ENCODE results near the gene PCDHAC1. TPM values are rescaled to one million over a fixed set of nuclear protein-coding genes. Genes with fewer than 3 reads are reported as not detected.

The PCDHAC1 gene
- total RNA-seq, 1 experiment from 2014 or later: 0.58 TPM

GRCh38 chr5:140965905-140966292 lies 39.8 kb downstream of the PCDHAC1 start:
- in situ Hi-C loops (cut with HindIII; ENCODE audit: low pct_unique_long_range_greater_than_20kb, low sequenced_read_pairs): no loop called here
- DNase-seq (ENCODE audit: low read depth, low spot score): no peak

DNA sequence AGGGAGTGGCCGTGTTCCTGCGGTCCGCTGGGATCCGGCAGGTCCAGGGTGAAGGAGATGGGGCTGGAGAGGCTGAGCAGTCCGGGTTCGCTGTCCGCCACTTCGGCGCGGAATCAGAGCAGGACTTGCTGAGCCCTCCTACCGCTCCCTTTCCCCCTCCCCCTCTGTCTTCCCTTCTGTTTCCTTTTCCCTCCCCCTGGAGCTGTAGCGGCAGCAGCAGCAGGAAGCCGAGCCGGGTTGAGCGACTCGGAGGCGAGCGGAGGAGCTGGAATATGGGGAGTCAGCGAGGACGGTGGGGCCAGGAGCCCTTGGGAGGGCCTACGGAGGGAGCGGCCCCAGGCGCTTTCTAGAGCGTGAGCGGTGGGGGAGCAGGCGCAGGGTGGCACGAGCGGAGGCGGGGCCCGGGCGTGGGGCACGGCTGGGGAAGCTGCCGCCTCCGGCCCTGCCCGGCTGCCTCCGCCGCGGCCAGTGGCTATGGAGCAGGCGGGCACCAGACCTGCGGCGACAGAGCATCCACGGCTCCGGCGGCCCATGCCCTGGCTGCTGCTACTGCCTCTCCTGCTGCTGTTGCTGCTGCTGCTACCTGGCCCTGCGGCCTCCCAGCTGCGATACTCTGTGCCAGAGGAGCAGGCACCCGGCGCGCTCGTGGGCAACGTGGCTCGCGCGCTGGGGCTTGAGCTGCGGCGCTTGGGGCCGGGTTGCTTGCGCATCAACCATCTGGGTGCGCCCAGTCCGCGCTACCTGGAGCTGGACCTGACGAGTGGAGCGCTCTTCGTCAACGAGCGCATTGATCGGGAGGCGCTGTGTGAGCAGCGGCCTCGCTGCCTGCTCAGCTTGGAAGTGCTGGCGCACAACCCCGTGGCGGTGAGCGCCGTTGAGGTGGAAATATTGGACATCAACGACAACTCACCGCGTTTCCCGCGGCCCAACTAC lies 40.5 kb downstream of the PCDHAC1 start, which contains the start of gene PCDHAC2:
PCDHAC2 (plus strand) TSS at position 184 of the 933 bp plus-strand sequence; CDS start at position 475, 291 bp downstream.
- in situ Hi-C loops (cut with HindIII; ENCODE audit: low pct_unique_long_range_greater_than_20kb, low sequenced_read_pairs): no loop called here
- DNase-seq (ENCODE audit: low read depth, low spot score): peak; percentile 7

GRCh38 chr5:140967226-140967893 lies 41.3 kb downstream of the PCDHAC1 start:
- in situ Hi-C loops (cut with HindIII; ENCODE audit: low pct_unique_long_range_greater_than_20kb, low sequenced_read_pairs): no loop called here
- DNase-seq (ENCODE audit: low read depth, low spot score): no peak

DNA sequence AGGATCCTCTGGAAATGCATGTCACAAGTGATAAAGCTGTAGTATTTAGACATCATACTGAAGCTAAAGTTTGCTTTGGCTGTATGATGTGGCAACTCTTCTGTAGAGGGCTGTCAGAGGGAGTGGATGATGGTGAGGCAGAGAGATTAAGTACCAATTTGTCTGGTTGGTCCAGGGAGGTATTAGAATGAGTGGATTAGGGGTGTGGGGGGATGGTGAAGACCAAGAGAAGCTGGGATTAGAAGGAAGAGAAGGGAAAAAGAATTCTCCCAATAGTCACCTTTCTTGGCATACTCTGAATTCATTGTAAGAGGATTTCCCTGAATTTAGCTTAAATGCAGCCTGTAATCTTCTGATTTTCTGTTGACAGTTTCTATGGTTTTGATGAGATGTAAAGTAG lies 43.8 kb downstream of the PCDHAC1 start:
- no peak for DNase-seq (ENCODE audit: low read depth, low spot score)
- in situ Hi-C loops (cut with HindIII; ENCODE audit: low pct_unique_long_range_greater_than_20kb, low sequenced_read_pairs): no loop called here

DNA sequence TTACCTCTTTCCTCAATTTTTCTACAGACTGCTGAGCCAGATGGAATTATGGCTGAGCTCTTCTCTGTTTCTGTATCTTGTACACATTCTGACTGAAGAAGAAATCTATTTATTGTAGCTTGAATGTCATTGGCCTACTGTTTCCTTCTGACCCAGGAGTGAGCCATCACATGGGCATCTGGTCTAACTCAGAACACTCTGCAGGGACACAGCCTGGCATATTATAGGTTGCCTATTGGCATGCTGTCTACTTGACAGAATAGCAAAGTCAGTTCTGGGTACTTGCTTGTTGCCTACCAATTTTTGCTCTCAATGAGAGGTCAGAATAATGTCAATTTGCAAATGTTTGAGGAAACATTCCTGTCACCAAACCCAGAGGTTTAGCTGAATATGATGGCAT lies 47.5 kb downstream of the PCDHAC1 start:
- in situ Hi-C loops (cut with HindIII; ENCODE audit: low pct_unique_long_range_greater_than_20kb, low sequenced_read_pairs): no loop called here
- DNase-seq (ENCODE audit: low read depth, low spot score): no peak

- in situ Hi-C loops (cut with HindIII; ENCODE audit: low pct_unique_long_range_greater_than_20kb, low sequenced_read_pairs): no loop called here
- no peak for DNase-seq (ENCODE audit: low read depth, low spot score)
Measured at GRCh38 chr5:140977003-140977402, 50.9 kb downstream of the PCDHAC1 start.

- DNase-seq (ENCODE audit: low read depth, low spot score): no peak
- in situ Hi-C loops (cut with HindIII; ENCODE audit: low pct_unique_long_range_greater_than_20kb, low sequenced_read_pairs): no loop called here
Measured at GRCh38 chr5:140978260-140978659, 52.2 kb downstream of the PCDHAC1 start.

- in situ Hi-C loops (cut with HindIII; ENCODE audit: low pct_unique_long_range_greater_than_20kb, low sequenced_read_pairs): no loop called here
- DNase-seq (ENCODE audit: low read depth, low spot score): no peak
Measured at GRCh38 chr5:140978983-140979382, 52.9 kb downstream of the PCDHAC1 start.

Small RNA genes lying within 50 kb of the gene (small RNA-seq; reads per million reads assigned to genes)
- 0 reads per million in 2 experiments for gene AC010223.1

Other genes starting within 250 kb of the PCDHAC1 start
- gene HARS1, start 234.9 kb upstream of the PCDHAC1 start, total RNA-seq (2014; rRNA removed; shearing (Covaris generic)): 58.6 and 67.8 TPM in 2 replicates
- 38.9 and 39.8 TPM in 2 replicates for gene HARS2, start 234.8 kb upstream of the PCDHAC1 start, total RNA-seq (2014; rRNA removed; shearing (Covaris generic))
- 53.4 and 58.9 TPM in 2 replicates for gene ZMAT2, start 225.9 kb upstream of the PCDHAC1 start, total RNA-seq (2014; rRNA removed; shearing (Covaris generic))
- 0.48 and 0.55 TPM in 2 replicates for gene PCDHA1, start 140.2 kb upstream of the PCDHAC1 start, total RNA-seq (2014; rRNA removed; shearing (Covaris generic))
- gene PCDHA2, start 131.4 kb upstream of the PCDHAC1 start, total RNA-seq (2014; rRNA removed; shearing (Covaris generic)): 0.08 and 0.13 TPM in 2 replicates
- 0.27 and 0.48 TPM in 2 replicates for gene PCDHA3, start 125.2 kb upstream of the PCDHAC1 start, total RNA-seq (2014; rRNA removed; shearing (Covaris generic))
- gene PCDHA4, start 119.2 kb upstream of the PCDHAC1 start, total RNA-seq (2014; rRNA removed; shearing (Covaris generic)): 0.48 and 0.67 TPM in 2 replicates
- gene PCDHA5, start 104.7 kb upstream of the PCDHAC1 start, total RNA-seq (2014; rRNA removed; shearing (Covaris generic)): 0.40 and 0.77 TPM in 2 replicates
- not detected in 2 replicates for gene PCDHA6, start 98.3 kb upstream of the PCDHAC1 start, total RNA-seq (2014; rRNA removed; shearing (Covaris generic))
- gene PCDHA7, start 92.0 kb upstream of the PCDHAC1 start, total RNA-seq (2014; rRNA removed; shearing (Covaris generic)): 1.3 and 1.4 TPM in 2 replicates
- gene PCDHA8, start 85.1 kb upstream of the PCDHAC1 start, total RNA-seq (2014; rRNA removed; shearing (Covaris generic)): 0.03 TPM in 1 of 2 replicates, not detected in the other
- 0.05 TPM in 1 of 2 replicates, not detected in the other for gene PCDHA9, start 77.9 kb upstream of the PCDHAC1 start, total RNA-seq (2014; rRNA removed; shearing (Covaris generic))
- 0.16 TPM in 1 of 2 replicates, not detected in the other for gene PCDHA10, start 70.4 kb upstream of the PCDHAC1 start, total RNA-seq (2014; rRNA removed; shearing (Covaris generic))
- gene PCDHA11, start 57.3 kb upstream of the PCDHAC1 start, total RNA-seq (2014; rRNA removed; shearing (Covaris generic)): 1.0 and 1.9 TPM in 2 replicates
- gene PCDHA12, start 51.0 kb upstream of the PCDHAC1 start, total RNA-seq (2014; rRNA removed; shearing (Covaris generic)): 0.08 and 0.19 TPM in 2 replicates
- gene PCDHA13, start 44.2 kb upstream of the PCDHAC1 start, total RNA-seq (2014; rRNA removed; shearing (Covaris generic)): 0.29 and 0.53 TPM in 2 replicates
- 0.32 TPM in 2 replicates for gene PCDHAC2, start 40.2 kb downstream of the PCDHAC1 start, total RNA-seq (2014; rRNA removed; shearing (Covaris generic))
- gene PCDHB1, start 125.1 kb downstream of the PCDHAC1 start, total RNA-seq (2014; rRNA removed; shearing (Covaris generic)): not detected in 2 replicates
- 0.95 and 1.8 TPM in 2 replicates for gene PCDHB2, start 168.3 kb downstream of the PCDHAC1 start, total RNA-seq (2014; rRNA removed; shearing (Covaris generic))
- 0.13 and 0.21 TPM in 2 replicates for gene PCDHB3, start 174.2 kb downstream of the PCDHAC1 start, total RNA-seq (2014; rRNA removed; shearing (Covaris generic))
- gene PCDHB4, start 195.5 kb downstream of the PCDHAC1 start, total RNA-seq (2014; rRNA removed; shearing (Covaris generic)): 0.40 and 0.43 TPM in 2 replicates
- 2.0 and 3.1 TPM in 2 replicates for gene PCDHB5, start 208.9 kb downstream of the PCDHAC1 start, total RNA-seq (2014; rRNA removed; shearing (Covaris generic))
- gene PCDHB6, start 223.8 kb downstream of the PCDHAC1 start, total RNA-seq (2014; rRNA removed; shearing (Covaris generic)): 0.21 and 0.43 TPM in 2 replicates
- 0.24 and 0.29 TPM in 2 replicates for gene PCDHB7, start 246.3 kb downstream of the PCDHAC1 start, total RNA-seq (2014; rRNA removed; shearing (Covaris generic))